ENCODE results near the gene INPP5F. TPM values are rescaled to one million over a fixed set of nuclear protein-coding genes. Genes with fewer than 3 reads are reported as not detected.

The INPP5F gene
- total and polyA plus RNA-seq, 12 donors = 5.1 to 26.4 (median 10.5) TPM

- TF ChIP-seq POLR2A (IDR thresholded peaks at IDR 0.05) (no peak), CTCF (IDR thresholded peaks at IDR 0.05) (no peak)
- H3K9me3 ChIP-seq (replicated peaks in 1 of 3) = no peaks in the 10 kb centered on the region
- intact Hi-C loops (cut with DNase I) = no loop called here
- H3K36me3 ChIP-seq (replicated peaks in 1 of 2) = no peaks in the 10 kb centered on the region
- 90 to 97% (median 95%) methylated on average over 2 of the region's 2 CpGs for WGBS, 4 donors
- H3K4me1 ChIP-seq (replicated peaks in 1 of 2) = peaks cover 0 to 12% of the 10 kb centered on the region in 2 donors
- no peaks in the 10 kb centered on the region for H3K27me3 ChIP-seq
- DNase-seq = no peak
- H3K4me3 ChIP-seq = no peak overlapping the region
- peak overlapping the region in 2 of 5 donors; percentile 42 to 58 for H3K27ac ChIP-seq
Observed at GRCh38 chr10:119737039-119737663, 11.3 kb downstream of the INPP5F start.

GRCh38 chr10:119737823-119738222 lies 12.0 kb downstream of the INPP5F start:
- peak overlapping the region in 2 of 5 donors; percentile 42 to 58 for H3K27ac ChIP-seq
- H3K9me3 ChIP-seq (replicated peaks in 1 of 3) = no peaks in the 10 kb centered on the region
- peak in 5 of 7 donors; percentile 38 to 48 (median 46) for DNase-seq
- WGBS, 4 donors = 28 to 38% (median 32%) methylated on average over 1 of the region's 1 CpG
- intact Hi-C loops (cut with DNase I) = no loop called here
- H3K4me1 ChIP-seq (replicated peaks in 1 of 2) = peaks cover 0 to 12% of the 10 kb centered on the region in 2 donors
- no peaks in the 10 kb centered on the region for H3K27me3 ChIP-seq
- H3K36me3 ChIP-seq (replicated peaks in 1 of 2) = no peaks in the 10 kb centered on the region
- H3K4me3 ChIP-seq = no peak overlapping the region
- TF ChIP-seq POLR2A (IDR thresholded peaks at IDR 0.05) (no peak), CTCF (IDR thresholded peaks at IDR 0.05) (no peak)

- Histone ChIP-seq H3K4me1 (replicated peaks in 1 of 2) (peaks cover 0 to 12% of the 10 kb centered on the region in 2 donors), H3K27me3 (no peaks in the 10 kb centered on the region), H3K27ac (no peak overlapping the region), H3K36me3 (replicated peaks in 1 of 2) (no peaks in the 10 kb centered on the region), H3K9me3 (replicated peaks in 1 of 3) (no peaks in the 10 kb centered on the region), H3K4me3 (no peak overlapping the region)
- no peak for DNase-seq
- intact Hi-C loops (cut with DNase I) = no loop called here
- WGBS, 4 donors = 85 to 100% (median 90%) methylated on average over 1 of the region's 1 CpG
- no peak for TF ChIP-seq CTCF (IDR thresholded peaks at IDR 0.05)
- no peak for TF ChIP-seq POLR2A (IDR thresholded peaks at IDR 0.05)
Observed at GRCh38 chr10:119738962-119739361, 13.1 kb downstream of the INPP5F start.

DNA sequence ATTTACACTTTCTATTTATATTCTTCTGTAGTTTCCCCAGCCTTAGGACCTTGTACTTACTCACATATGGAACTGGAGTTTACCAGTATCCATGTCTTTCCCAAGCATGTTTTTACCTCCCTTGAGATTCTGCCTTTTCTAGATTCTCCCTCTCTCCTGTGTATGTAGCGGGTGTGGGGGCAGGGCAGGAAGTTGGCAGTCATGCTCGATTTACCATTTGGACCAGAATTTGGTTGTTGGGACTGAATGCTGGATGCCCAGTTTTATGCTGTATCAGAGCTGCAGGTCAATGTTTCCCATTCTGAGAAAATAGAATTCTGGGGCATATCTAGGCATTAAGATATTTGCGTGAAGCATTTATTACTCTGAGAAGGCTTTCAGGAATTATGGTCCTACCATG lies 14.2 kb downstream of the INPP5F start:
- Histone ChIP-seq H3K27ac (no peak overlapping the region), H3K36me3 (replicated peaks in 1 of 2) (no peaks in the 10 kb centered on the region), H3K9me3 (replicated peaks in 1 of 3) (no peaks in the 10 kb centered on the region), H3K27me3 (no peaks in the 10 kb centered on the region), H3K4me1 (replicated peaks in 1 of 2) (peaks cover 0 to 12% of the 10 kb centered on the region in 2 donors), H3K4me3 (no peak overlapping the region)
- TF ChIP-seq POLR2A (IDR thresholded peaks at IDR 0.05) (no peak), CTCF (IDR thresholded peaks at IDR 0.05) (no peak)
- intact Hi-C loops (cut with DNase I) = no loop called here
- no peak for DNase-seq
- WGBS, 4 donors = 85 to 93% (median 90%) methylated on average over 3 of the region's 3 CpGs

All from adrenal gland (tissue), 12 donors.